Vagina (tissue), 2 donors: ENCODE data around the gene PRR23A.

Source experiments
- POLR2A ChIP-seq, 2 donors: fragments of 450-650 bp; IDR thresholded peaks; one replicate each; pipeline ENCODE4 v1.6.1; 2017; ENCODE audit warnings: antibody characterized with exemption in 2 of 2, mild to moderate bottlenecking in 2 of 2, moderate library complexity in 2 of 2
- TF ChIP-seq, protein P1 (sequence below), 3 experiments: fragments of 450-650 bp in 2 of 3; fragments of 200-600 bp in 1 of 3; sonication (generic) in 1 of 3; IDR thresholded peaks; one replicate each; pipeline ENCODE4 v1.5.1; 2017 to 2019; ENCODE audit warnings: antibody characterized with exemption in 3 of 3, mild to moderate bottlenecking in 2 of 3, moderate library complexity in 2 of 3

DNA sequence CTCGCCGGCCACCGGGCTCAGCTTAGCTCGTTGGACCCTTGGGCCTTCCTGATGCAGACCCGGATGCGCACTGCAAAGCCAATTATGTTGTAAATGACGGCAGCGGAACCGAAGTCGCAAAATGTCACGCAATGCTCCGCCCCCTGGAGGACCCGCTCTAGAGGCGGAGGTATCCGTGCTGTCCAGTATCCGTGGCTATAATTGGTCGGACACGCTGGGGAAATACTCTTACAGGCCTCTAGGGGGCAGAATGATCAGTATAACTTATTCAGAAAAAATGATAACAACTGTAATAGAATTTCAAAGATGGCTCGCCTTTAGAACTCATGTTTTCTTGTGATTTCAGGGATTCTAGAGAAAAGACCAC, 14.8 kb upstream of the PRR23A start, which contains the start of gene PRR23B:
- TF ChIP-seq, protein P1, sequence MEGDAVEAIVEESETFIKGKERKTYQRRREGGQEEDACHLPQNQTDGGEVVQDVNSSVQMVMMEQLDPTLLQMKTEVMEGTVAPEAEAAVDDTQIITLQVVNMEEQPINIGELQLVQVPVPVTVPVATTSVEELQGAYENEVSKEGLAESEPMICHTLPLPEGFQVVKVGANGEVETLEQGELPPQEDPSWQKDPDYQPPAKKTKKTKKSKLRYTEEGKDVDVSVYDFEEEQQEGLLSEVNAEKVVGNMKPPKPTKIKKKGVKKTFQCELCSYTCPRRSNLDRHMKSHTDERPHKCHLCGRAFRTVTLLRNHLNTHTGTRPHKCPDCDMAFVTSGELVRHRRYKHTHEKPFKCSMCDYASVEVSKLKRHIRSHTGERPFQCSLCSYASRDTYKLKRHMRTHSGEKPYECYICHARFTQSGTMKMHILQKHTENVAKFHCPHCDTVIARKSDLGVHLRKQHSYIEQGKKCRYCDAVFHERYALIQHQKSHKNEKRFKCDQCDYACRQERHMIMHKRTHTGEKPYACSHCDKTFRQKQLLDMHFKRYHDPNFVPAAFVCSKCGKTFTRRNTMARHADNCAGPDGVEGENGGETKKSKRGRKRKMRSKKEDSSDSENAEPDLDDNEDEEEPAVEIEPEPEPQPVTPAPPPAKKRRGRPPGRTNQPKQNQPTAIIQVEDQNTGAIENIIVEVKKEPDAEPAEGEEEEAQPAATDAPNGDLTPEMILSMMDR (IDR thresholded peaks at IDR 0.05), result no peak
- no peak for TF ChIP-seq POLR2A (IDR thresholded peaks at IDR 0.05)
